ENCODE data around the gene SLC7A10. TPM values are rescaled to one million over a fixed set of nuclear protein-coding genes. Genes with fewer than 3 reads are reported as not detected.

The SLC7A10 gene
- total and polyA plus RNA-seq, 5 donors from 2014 or later, result 0.15 to 0.19 TPM; not detected in 3

GRCh38 chr19:33204136-33204973 is 21.3 kb downstream of the SLC7A10 start:
- Mint-ChIP-seq H3K9me3 (no peaks in the 10 kb centered on the region), H3K27me3 (peaks cover 12% of the 10 kb centered on the region), H3K4me3 (no peak overlapping the region), H3K4me1 (no peaks in the 10 kb centered on the region), H3K36me3 (no peaks in the 10 kb centered on the region), H3K27ac (no peak overlapping the region)
- H3K4me1 ChIP-seq (ENCODE audit: control insufficient read depth, insufficient read depth, low read length, poor library complexity, severe bottlenecking), result no peaks in the 10 kb centered on the region
- no peak for ATAC-seq (ENCODE audit: low read depth in 2 of 2)
- no peak overlapping the region for H3K4me3 ChIP-seq (ENCODE audit: low read depth, low read length)
- DNase-seq, result no peak
- H3K9me3 ChIP-seq (ENCODE audit: control insufficient read depth in 2 of 2, low read length in 2 of 2), result no peaks in the 10 kb centered on the region
- no peak overlapping the region for H3K27ac ChIP-seq (ENCODE audit: insufficient read depth, low read length, poor library complexity, severe bottlenecking)
- H3K27me3 ChIP-seq (ENCODE audit: control insufficient read depth, insufficient read depth, low read length), result no peaks in the 10 kb centered on the region
- H3K36me3 ChIP-seq (ENCODE audit: control insufficient read depth, insufficient read depth, low read length), result no peaks in the 10 kb centered on the region

- Mint-ChIP-seq H3K4me3 (no peak overlapping the region), H3K4me1 (no peaks in the 10 kb centered on the region), H3K36me3 (no peaks in the 10 kb centered on the region), H3K27ac (no peak overlapping the region), H3K27me3 (peaks cover 18% of the 10 kb centered on the region), H3K9me3 (no peaks in the 10 kb centered on the region)
- H3K9me3 ChIP-seq (ENCODE audit: control insufficient read depth in 2 of 2, low read length in 2 of 2), result no peaks in the 10 kb centered on the region
- no peak overlapping the region for H3K27ac ChIP-seq (ENCODE audit: insufficient read depth, low read length, poor library complexity, severe bottlenecking)
- H3K36me3 ChIP-seq (ENCODE audit: control insufficient read depth, insufficient read depth, low read length), result no peaks in the 10 kb centered on the region
- H3K4me1 ChIP-seq (ENCODE audit: control insufficient read depth, insufficient read depth, low read length, poor library complexity, severe bottlenecking), result no peaks in the 10 kb centered on the region
- H3K4me3 ChIP-seq (ENCODE audit: low read depth, low read length), result no peak overlapping the region
- no peaks in the 10 kb centered on the region for H3K27me3 ChIP-seq (ENCODE audit: control insufficient read depth, insufficient read depth, low read length)
- no peak for DNase-seq
- no peak for ATAC-seq (ENCODE audit: low read depth in 2 of 2)
Measured at GRCh38 chr19:33203529-33203928, 22.1 kb downstream of the SLC7A10 start.

GRCh38 chr19:33202546-33203507 is 22.8 kb downstream of the SLC7A10 start:
- DNase-seq, result no peak
- Mint-ChIP-seq H3K9me3 (no peaks in the 10 kb centered on the region), H3K27ac (no peak overlapping the region), H3K27me3 (peaks cover 18% of the 10 kb centered on the region), H3K4me3 (no peak overlapping the region), H3K36me3 (no peaks in the 10 kb centered on the region), H3K4me1 (no peaks in the 10 kb centered on the region)
- Histone ChIP-seq H3K27ac (ENCODE audit: insufficient read depth, low read length, poor library complexity, severe bottlenecking) (no peak overlapping the region), H3K4me3 (ENCODE audit: low read depth, low read length) (no peak overlapping the region), H3K4me1 (ENCODE audit: control insufficient read depth, insufficient read depth, low read length, poor library complexity, severe bottlenecking) (no peaks in the 10 kb centered on the region), H3K27me3 (ENCODE audit: control insufficient read depth, insufficient read depth, low read length) (no peaks in the 10 kb centered on the region), H3K36me3 (ENCODE audit: control insufficient read depth, insufficient read depth, low read length) (no peaks in the 10 kb centered on the region), H3K9me3 (ENCODE audit: control insufficient read depth in 2 of 2, low read length in 2 of 2) (no peaks in the 10 kb centered on the region)
- no peak for ATAC-seq (ENCODE audit: low read depth in 2 of 2)

DNA sequence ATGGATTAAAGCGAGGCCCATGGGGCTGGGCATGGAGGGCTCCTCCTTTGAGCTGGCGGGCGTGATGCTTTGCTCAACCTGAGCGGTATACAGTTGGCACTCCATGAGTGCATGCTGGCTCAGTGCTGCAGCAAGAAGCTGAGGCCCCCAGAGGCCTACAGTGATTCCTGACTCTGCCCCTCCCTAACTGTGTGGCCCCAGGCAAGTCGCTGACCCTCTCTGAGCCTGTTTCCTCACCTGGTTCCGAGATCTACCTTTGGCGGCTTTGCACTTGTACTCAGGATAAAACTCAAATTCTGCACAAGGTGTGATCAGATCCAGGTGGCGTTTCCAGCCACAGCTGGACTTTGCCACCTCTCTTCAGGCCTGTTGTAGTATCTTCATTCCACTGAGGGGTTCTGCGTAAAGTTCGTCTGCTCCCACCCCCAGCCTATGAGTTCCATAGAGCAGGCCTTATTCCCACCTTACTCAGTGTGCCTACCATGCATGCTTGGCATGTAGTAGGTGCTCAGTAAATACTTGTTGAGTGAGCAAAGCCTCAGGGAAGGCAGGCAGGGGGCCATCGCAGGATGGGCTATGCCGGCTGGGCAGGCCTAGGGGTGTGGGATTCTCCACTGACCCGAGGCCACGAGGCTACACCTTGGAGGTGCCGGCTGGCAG is 23.6 kb downstream of the SLC7A10 start:
- Mint-ChIP-seq H3K27ac (no peak overlapping the region), H3K36me3 (no peaks in the 10 kb centered on the region), H3K9me3 (no peaks in the 10 kb centered on the region), H3K4me1 (no peaks in the 10 kb centered on the region), H3K4me3 (no peak overlapping the region), H3K27me3 (peaks cover 19% of the 10 kb centered on the region)
- no peaks in the 10 kb centered on the region for H3K27me3 ChIP-seq (ENCODE audit: control insufficient read depth, insufficient read depth, low read length)
- H3K27ac ChIP-seq (ENCODE audit: insufficient read depth, low read length, poor library complexity, severe bottlenecking), result no peak overlapping the region
- no peaks in the 10 kb centered on the region for H3K36me3 ChIP-seq (ENCODE audit: control insufficient read depth, insufficient read depth, low read length)
- no peaks in the 10 kb centered on the region for H3K4me1 ChIP-seq (ENCODE audit: control insufficient read depth, insufficient read depth, low read length, poor library complexity, severe bottlenecking)
- no peaks in the 10 kb centered on the region for H3K9me3 ChIP-seq (ENCODE audit: control insufficient read depth in 2 of 2, low read length in 2 of 2)
- ATAC-seq (ENCODE audit: low read depth in 2 of 2) (no peak), DNase-seq (no peak)
- H3K4me3 ChIP-seq (ENCODE audit: low read depth, low read length), result no peak overlapping the region

DNA sequence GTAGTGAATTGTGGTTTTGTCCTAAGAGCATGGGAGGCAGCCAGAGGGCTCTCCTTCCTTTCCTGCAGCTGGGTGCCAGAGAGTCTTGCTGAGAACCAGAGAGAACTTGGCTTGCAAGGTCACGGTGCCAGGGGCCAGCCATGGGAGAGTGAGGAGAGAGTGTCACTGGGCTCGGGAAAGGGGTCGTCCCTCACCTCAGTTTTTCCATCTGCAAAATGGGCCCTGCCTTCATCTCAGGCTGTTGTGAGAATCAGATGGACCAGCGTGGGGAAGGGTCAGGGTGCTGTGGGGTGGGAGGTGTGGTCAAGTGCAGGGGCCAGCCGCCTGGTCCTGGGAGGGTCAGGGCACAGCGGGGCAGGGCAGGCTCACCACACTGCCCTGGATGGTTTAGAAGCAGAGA is 24.2 kb downstream of the SLC7A10 start:
- ATAC-seq (ENCODE audit: low read depth in 2 of 2) (no peak), DNase-seq (no peak)
- Histone ChIP-seq H3K4me1 (ENCODE audit: control insufficient read depth, insufficient read depth, low read length, poor library complexity, severe bottlenecking) (no peaks in the 10 kb centered on the region), H3K9me3 (ENCODE audit: control insufficient read depth in 2 of 2, low read length in 2 of 2) (no peaks in the 10 kb centered on the region), H3K27me3 (ENCODE audit: control insufficient read depth, insufficient read depth, low read length) (no peaks in the 10 kb centered on the region), H3K36me3 (ENCODE audit: control insufficient read depth, insufficient read depth, low read length) (no peaks in the 10 kb centered on the region), H3K27ac (ENCODE audit: insufficient read depth, low read length, poor library complexity, severe bottlenecking) (no peak overlapping the region), H3K4me3 (ENCODE audit: low read depth, low read length) (no peak overlapping the region)
- H3K4me1 Mint-ChIP-seq, result no peaks in the 10 kb centered on the region
- no peaks in the 10 kb centered on the region for H3K9me3 Mint-ChIP-seq
- H3K36me3 Mint-ChIP-seq, result no peaks in the 10 kb centered on the region
- H3K27ac Mint-ChIP-seq, result no peak overlapping the region
- H3K4me3 Mint-ChIP-seq, result no peak overlapping the region
- peaks cover 24% of the 10 kb centered on the region for H3K27me3 Mint-ChIP-seq

DNA sequence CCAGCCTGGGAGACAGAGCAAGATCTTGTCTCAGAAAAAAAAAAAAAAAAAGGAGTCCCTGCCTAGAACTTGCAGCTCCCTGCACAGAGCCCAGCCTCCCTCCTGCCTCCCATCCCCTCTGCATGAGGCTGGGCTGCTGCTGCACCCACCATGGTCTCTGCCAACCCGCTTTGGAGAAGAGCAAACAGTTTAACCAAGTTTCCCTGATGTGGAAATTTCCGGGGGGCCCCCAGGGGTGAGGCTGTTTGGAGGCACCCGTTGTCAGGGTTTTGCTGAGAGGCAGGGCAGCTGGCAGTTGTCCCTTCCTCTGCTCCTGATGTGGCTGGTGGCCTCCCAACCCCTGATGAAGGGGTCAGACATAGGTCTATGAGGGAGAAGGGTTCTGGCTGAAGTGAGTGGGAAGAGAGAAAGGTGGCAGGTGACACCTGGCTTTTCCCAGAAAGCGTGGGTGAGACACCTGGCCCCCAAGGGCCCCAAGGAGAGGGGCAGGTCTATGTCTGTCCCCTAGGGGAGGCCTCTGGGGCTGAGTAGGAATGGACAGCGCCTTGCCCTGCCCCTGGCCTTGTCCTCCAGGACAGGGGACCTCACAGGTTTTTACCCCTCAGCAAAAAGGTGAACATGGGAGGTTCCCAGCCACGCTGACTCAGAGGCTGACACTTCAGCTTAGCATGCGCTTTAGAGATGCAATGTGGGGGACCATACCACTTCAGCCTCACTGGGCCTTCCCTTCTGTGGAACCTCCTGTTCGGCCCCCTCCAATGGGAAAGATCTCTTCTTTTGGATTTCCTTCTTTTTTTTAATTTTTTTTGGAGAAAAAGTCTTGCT is 26.0 kb downstream of the SLC7A10 start:
- ATAC-seq (ENCODE audit: low read depth in 2 of 2) (no peak), DNase-seq (no peak)
- Mint-ChIP-seq H3K27ac (no peak overlapping the region), H3K27me3 (peaks cover 39% of the 10 kb centered on the region), H3K4me1 (peaks cover 0 to 3% (median 0%) of the 10 kb centered on the region in 4 donors), H3K9me3 (no peaks in the 10 kb centered on the region), H3K36me3 (no peaks in the 10 kb centered on the region), H3K4me3 (no peak overlapping the region)
- no peaks in the 10 kb centered on the region for H3K9me3 ChIP-seq (ENCODE audit: control insufficient read depth in 2 of 2, low read length in 2 of 2)
- H3K27ac ChIP-seq (ENCODE audit: insufficient read depth, low read length, poor library complexity, severe bottlenecking), result no peak overlapping the region
- H3K4me3 ChIP-seq (ENCODE audit: low read depth, low read length), result no peak overlapping the region
- no peaks in the 10 kb centered on the region for H3K4me1 ChIP-seq (ENCODE audit: control insufficient read depth, insufficient read depth, low read length, poor library complexity, severe bottlenecking)
- no peaks in the 10 kb centered on the region for H3K27me3 ChIP-seq (ENCODE audit: control insufficient read depth, insufficient read depth, low read length)
- H3K36me3 ChIP-seq (ENCODE audit: control insufficient read depth, insufficient read depth, low read length), result no peaks in the 10 kb centered on the region

GRCh38 chr19:33198169-33198568 is 27.5 kb downstream of the SLC7A10 start:
- H3K27me3 Mint-ChIP-seq, result peaks cover 46% of the 10 kb centered on the region
- no peaks in the 10 kb centered on the region for H3K4me1 ChIP-seq (ENCODE audit: control insufficient read depth, insufficient read depth, low read length, poor library complexity, severe bottlenecking)
- ATAC-seq (ENCODE audit: low read depth in 2 of 2), result no peak
- no peak overlapping the region for H3K4me3 Mint-ChIP-seq
- peaks cover 3% of the 10 kb centered on the region for H3K27me3 ChIP-seq (ENCODE audit: control insufficient read depth, insufficient read depth, low read length)
- no peak overlapping the region for H3K27ac Mint-ChIP-seq
- H3K27ac ChIP-seq (ENCODE audit: insufficient read depth, low read length, poor library complexity, severe bottlenecking), result no peak overlapping the region
- H3K9me3 Mint-ChIP-seq, result no peaks in the 10 kb centered on the region
- no peak for DNase-seq
- H3K36me3 ChIP-seq (ENCODE audit: control insufficient read depth, insufficient read depth, low read length), result no peaks in the 10 kb centered on the region
- no peaks in the 10 kb centered on the region for H3K36me3 Mint-ChIP-seq
- no peak overlapping the region for H3K4me3 ChIP-seq (ENCODE audit: low read depth, low read length)
- H3K9me3 ChIP-seq (ENCODE audit: control insufficient read depth in 2 of 2, low read length in 2 of 2), result no peaks in the 10 kb centered on the region
- H3K4me1 Mint-ChIP-seq, result peaks cover 0 to 5% (median 0%) of the 10 kb centered on the region in 4 donors

Measured in CD4-positive, CD25-positive, alpha-beta regulatory T cell (primary cell).